DOHH2 (cell line): ENCODE results near the gene USP30.
"Not testable (repeated sequence)": the region's sequence is repeated elsewhere in the genome, so short reads cannot be mapped to it uniquely, and the experiment has no call there.

Source experiments
- H3F3A ChIP-seq: fragments of 200-600 bp; sonication (generic), shearing (Covaris generic); 2 replicates; pipeline ENCODE4 v1.6.0; 2016; ENCODE audit warnings: antibody characterized with exemption, mild to moderate bottlenecking; ENCODE audit not compliant: control insufficient read depth, insufficient read depth
- H3K27ac ChIP-seq: fragments of 200-600 bp; sonication (generic); 2 replicates; pipeline ENCODE4 v1.5.1; 2014; ENCODE audit warnings: low read depth, mild to moderate bottlenecking, low read length, moderate library complexity
- H3K27me3 ChIP-seq: fragments of 200-600 bp; sonication (generic); 2 replicates; pipeline ENCODE4 v1.6.1; 2014; ENCODE audit warnings: mild to moderate bottlenecking, low read length, mixed read lengths; ENCODE audit not compliant: control insufficient read depth
- H3K36me3 ChIP-seq: fragments of 200-600 bp; sonication (generic); 2 replicates; pipeline ENCODE4 v1.6.1; 2014; ENCODE audit warnings: mild to moderate bottlenecking, low read length, moderate library complexity, mixed read lengths; ENCODE audit not compliant: control insufficient read depth
- H3K4me1 ChIP-seq: fragments of 200-600 bp; sonication (generic); 2 replicates; pipeline ENCODE4 v1.6.1; 2014; ENCODE audit warnings: mild to moderate bottlenecking, low read length, mixed read lengths; ENCODE audit not compliant: control insufficient read depth
- H3K4me2 ChIP-seq: fragments of 200-600 bp; sonication (generic); 2 replicates; pipeline ENCODE4 v1.6.0; 2014; ENCODE audit warnings: mild to moderate bottlenecking, low read length, moderate library complexity
- H3K4me3 ChIP-seq: fragments of 200-600 bp; sonication (generic); 2 replicates; pipeline ENCODE4 v1.5.1; 2014; ENCODE audit warnings: mild to moderate bottlenecking, low read length, mixed read lengths
- H3K79me2 ChIP-seq: fragments of 200-600 bp; sonication (generic); 2 replicates; pipeline ENCODE4 v1.6.1; 2014; ENCODE audit warnings: mild to moderate bottlenecking, low read length, mixed read lengths; ENCODE audit not compliant: control insufficient read depth
- H3K9me2 ChIP-seq: fragments of 200-600 bp; sonication (generic); replicated peaks from 2 replicates; pipeline ENCODE4 v1.6.1; 2014; ENCODE audit warnings: mild to moderate bottlenecking, low read length, mixed read lengths; ENCODE audit not compliant: control insufficient read depth
- H3K9me3 ChIP-seq: fragments of 200-600 bp; sonication (generic); 2 replicates; pipeline ENCODE4 v1.6.1; 2014; ENCODE audit warnings: antibody characterized with exemption, low read length, mixed read lengths; ENCODE audit not compliant: control insufficient read depth, insufficient read depth
- H4K20me1 ChIP-seq: fragments of 200-600 bp; sonication (generic); 2 replicates; pipeline ENCODE4 v1.6.0; 2014; ENCODE audit warnings: low read depth, mild to moderate bottlenecking, antibody characterized with exemption, low read length, moderate library complexity; ENCODE audit not compliant: control insufficient read depth, insufficient read depth
- EZH2phosphoT487 ChIP-seq: fragments of 200-600 bp; sonication (generic); IDR thresholded peaks from 2 replicates; pipeline ENCODE4 v1.6.1; 2017; ENCODE audit warnings: borderline replicate concordance, mild to moderate bottlenecking, antibody characterized with exemption, low read length, moderate library complexity, mixed read lengths
- TF ChIP-seq, protein P1 (sequence below): fragments of 200-600 bp; sonication (generic); IDR thresholded peaks from one replicate; pipeline ENCODE4 v1.5.1; 2014; ENCODE audit warnings: antibody characterized with exemption, mild to moderate bottlenecking, low read depth, low read length; ENCODE audit not compliant: poor library complexity, severe bottlenecking

Gene USP30

GRCh38 chr12:109047081-109047805 is 5.1 kb upstream of the USP30 start:
- H3K4me3 ChIP-seq = no peak overlapping the region
- H3K4me2 ChIP-seq = no peak overlapping the region
- H3K27me3 ChIP-seq = peaks cover 13% of the 10 kb centered on the region
- H3K79me2 ChIP-seq = no peaks in the 10 kb centered on the region
- H3K4me1 ChIP-seq = peaks cover 6% of the 10 kb centered on the region
- no peak overlapping the region for H3K27ac ChIP-seq
- TF ChIP-seq, protein P1, sequence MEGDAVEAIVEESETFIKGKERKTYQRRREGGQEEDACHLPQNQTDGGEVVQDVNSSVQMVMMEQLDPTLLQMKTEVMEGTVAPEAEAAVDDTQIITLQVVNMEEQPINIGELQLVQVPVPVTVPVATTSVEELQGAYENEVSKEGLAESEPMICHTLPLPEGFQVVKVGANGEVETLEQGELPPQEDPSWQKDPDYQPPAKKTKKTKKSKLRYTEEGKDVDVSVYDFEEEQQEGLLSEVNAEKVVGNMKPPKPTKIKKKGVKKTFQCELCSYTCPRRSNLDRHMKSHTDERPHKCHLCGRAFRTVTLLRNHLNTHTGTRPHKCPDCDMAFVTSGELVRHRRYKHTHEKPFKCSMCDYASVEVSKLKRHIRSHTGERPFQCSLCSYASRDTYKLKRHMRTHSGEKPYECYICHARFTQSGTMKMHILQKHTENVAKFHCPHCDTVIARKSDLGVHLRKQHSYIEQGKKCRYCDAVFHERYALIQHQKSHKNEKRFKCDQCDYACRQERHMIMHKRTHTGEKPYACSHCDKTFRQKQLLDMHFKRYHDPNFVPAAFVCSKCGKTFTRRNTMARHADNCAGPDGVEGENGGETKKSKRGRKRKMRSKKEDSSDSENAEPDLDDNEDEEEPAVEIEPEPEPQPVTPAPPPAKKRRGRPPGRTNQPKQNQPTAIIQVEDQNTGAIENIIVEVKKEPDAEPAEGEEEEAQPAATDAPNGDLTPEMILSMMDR = no peak
- TF ChIP-seq EZH2phosphoT487 = no peak
- H3K9me3 ChIP-seq = no peaks in the 10 kb centered on the region
- H3F3A ChIP-seq = no peaks in the 10 kb centered on the region
- H3K9me2 ChIP-seq = no peaks in the 10 kb centered on the region
- no peaks in the 10 kb centered on the region for H4K20me1 ChIP-seq
- no peaks in the 10 kb centered on the region for H3K36me3 ChIP-seq

DNA sequence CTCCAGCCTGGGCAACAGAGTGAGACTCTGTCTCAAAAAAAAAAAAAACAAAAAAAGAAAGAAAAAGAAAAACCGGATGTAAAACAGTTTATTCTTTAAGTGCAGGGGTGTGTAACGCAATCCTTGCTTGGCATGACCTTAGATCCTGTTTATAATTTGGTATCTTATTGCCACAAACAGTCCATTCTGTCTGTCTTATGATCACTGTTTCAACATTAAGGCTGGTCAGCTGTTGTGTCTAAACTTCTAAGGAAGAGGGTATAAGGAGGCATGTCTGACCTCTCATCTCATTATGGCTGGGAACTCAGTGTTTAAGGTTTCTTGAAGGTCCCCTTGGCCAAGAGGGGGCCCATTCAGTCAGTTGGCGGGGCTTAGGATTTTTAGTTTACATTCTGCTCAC is 3.7 kb upstream of the USP30 start:
- H3K9me2 ChIP-seq, H3K36me3 ChIP-seq, H3K4me2 ChIP-seq, H4K20me1 ChIP-seq, H3K4me1 ChIP-seq, H3K27me3 ChIP-seq, H3K27ac ChIP-seq, H3K4me3 ChIP-seq, H3K9me3 ChIP-seq, H3F3A ChIP-seq: not testable (repeated sequence)
- peaks cover 12% of the 10 kb centered on the region for H3K79me2 ChIP-seq

- not testable (repeated sequence) for H4K20me1 ChIP-seq, H3K4me2 ChIP-seq, H3F3A ChIP-seq, H3K36me3 ChIP-seq, H3K27ac ChIP-seq, H3K4me3 ChIP-seq, H3K27me3 ChIP-seq, H3K9me2 ChIP-seq, H3K9me3 ChIP-seq
- H3K79me2 ChIP-seq = peaks cover 22% of the 10 kb centered on the region
- H3K4me1 ChIP-seq = peaks cover 20% of the 10 kb centered on the region
Observed at GRCh38 chr12:109049794-109050193, 2.6 kb upstream of the USP30 start.

GRCh38 chr12:109052097-109052413 is 321 bp upstream of the USP30 start:
- H3K4me3 ChIP-seq = peak overlapping the region; percentile 84
- H3K27ac ChIP-seq = no peak overlapping the region

More at GRCh38 chr12:109052097-109052413, 321 bp upstream of the USP30 start:
- Histone ChIP-seq H3K27me3 (no peaks in the 10 kb centered on the region), H4K20me1 (no peaks in the 10 kb centered on the region), H3K9me3 (no peaks in the 10 kb centered on the region), H3K9me2 (no peaks in the 10 kb centered on the region), H3K4me1 (peaks cover 33% of the 10 kb centered on the region), H3K4me2 (peak overlapping the region; percentile 71), H3K36me3 (peaks cover 17% of the 10 kb centered on the region), H3F3A (peaks cover 6% of the 10 kb centered on the region; the same call in 1 of the 2 replicates), H3K79me2 (peaks cover 33% of the 10 kb centered on the region)
- no peak for TF ChIP-seq EZH2phosphoT487
- TF ChIP-seq, protein P1 = no peak
